Mesothelial cell of epicardium (in vitro differentiated cells): ENCODE data around the gene PLPPR3. TPM values are rescaled to one million over a fixed set of nuclear protein-coding genes. Genes with fewer than 3 reads are reported as not detected.
A peak's percentile ranks its signal among the peaks of the same experiment; 100 is the strongest.

ENCODE experiments used
- DNase-seq, 2 experiments: peaks; one replicate each; pipeline ENCODE4 v3.0.0; 2021; ENCODE audit warnings: low spot score in 2 of 2; ENCODE audit not compliant: unreplicated experiment in 2 of 2
- H3K27ac Mint-ChIP-seq: 2 replicates; pipeline ENCODE4 v1.8.0; 2021; ENCODE audit warnings: mixed read lengths
- H3K27me3 Mint-ChIP-seq: 2 replicates; pipeline ENCODE4 v1.8.0; 2021; ENCODE audit warnings: low read depth, mixed read lengths
- H3K36me3 Mint-ChIP-seq: 2 replicates; pipeline ENCODE4 v1.8.0; 2021; ENCODE audit warnings: mixed read lengths
- H3K4me1 Mint-ChIP-seq: 2 replicates; pipeline ENCODE4 v1.8.0; 2021; ENCODE audit warnings: mixed read lengths
- H3K4me3 Mint-ChIP-seq: 2 replicates; pipeline ENCODE4 v1.8.0; 2021; ENCODE audit warnings: mild to moderate bottlenecking, moderate library complexity, mixed read lengths
- H3K9me3 Mint-ChIP-seq: 2 replicates; pipeline ENCODE4 v1.8.0; 2021; ENCODE audit warnings: mixed read lengths
- CTCF ChIP-seq: fragments of 200-600 bp; sonication (generic); IDR thresholded peaks from one replicate; pipeline ENCODE4 v1.5.0; 2021; ENCODE audit warnings: antibody characterized with exemption; ENCODE audit not compliant: unreplicated experiment
- total RNA-seq: library from RNA; stranded (reverse); gene quantifications from 3 replicates; pipeline ENCODE4 v1.2.1, GENCODE V29; 2021

The PLPPR3 gene
- total RNA-seq, 1 donor from 2014 or later: 152 TPM

DNA sequence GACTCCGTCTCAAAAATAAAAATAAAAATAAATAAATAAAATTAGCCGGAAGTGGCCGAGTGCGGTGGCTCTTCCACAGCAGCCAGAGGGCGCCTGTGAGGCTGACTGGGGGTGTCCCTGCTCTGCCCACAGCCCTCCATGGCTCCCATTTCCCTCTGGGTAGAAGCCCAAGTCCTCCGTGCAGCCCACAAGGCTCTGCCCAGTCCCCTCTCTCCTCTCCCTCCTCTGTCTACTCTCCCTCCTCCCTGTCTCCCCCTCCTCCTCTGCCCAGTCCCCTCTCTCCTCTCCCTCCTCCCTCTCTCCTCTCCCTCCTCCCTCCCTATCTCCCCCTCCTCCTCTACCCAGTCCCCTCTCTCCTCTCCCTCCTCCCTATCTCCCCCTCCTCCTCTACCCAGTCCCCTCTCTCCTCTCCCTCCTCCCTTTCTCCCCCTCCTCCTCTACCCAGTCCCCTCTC, 50.4 kb downstream of the PLPPR3 start:
- no peak for DNase-seq
- no peaks in the 10 kb centered on the region for H3K9me3 Mint-ChIP-seq
- H3K27me3 Mint-ChIP-seq: no peaks in the 10 kb centered on the region
- H3K4me3 Mint-ChIP-seq: no peak overlapping the region
- H3K27ac Mint-ChIP-seq: no peak overlapping the region
- no peaks in the 10 kb centered on the region for H3K36me3 Mint-ChIP-seq
- H3K4me1 Mint-ChIP-seq: peaks cover 6% of the 10 kb centered on the region
- TF ChIP-seq CTCF: peak; percentile 32

DNA sequence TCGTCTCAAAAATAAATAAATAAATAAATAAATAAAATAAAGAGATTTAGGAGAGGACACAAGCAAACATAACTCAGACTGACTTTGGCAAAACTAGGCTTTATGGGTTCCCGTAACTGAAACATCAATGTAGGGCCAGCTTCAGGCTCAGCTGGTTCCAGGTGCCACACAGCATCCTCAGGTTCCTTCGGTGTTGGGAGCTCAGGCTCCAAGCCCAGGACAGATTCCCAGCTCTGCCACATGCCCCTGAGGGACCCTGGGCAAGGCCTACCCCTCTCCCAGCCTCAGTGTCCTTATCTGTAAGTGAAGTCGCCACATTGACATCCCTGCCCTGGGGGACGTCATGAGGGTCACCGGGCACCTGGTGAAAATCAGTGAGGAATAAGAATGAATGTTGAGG, 52.1 kb downstream of the PLPPR3 start:
- Mint-ChIP-seq H3K27me3 (no peaks in the 10 kb centered on the region), H3K4me3 (no peak overlapping the region), H3K9me3 (no peaks in the 10 kb centered on the region), H3K4me1 (peaks cover 6% of the 10 kb centered on the region), H3K27ac (no peak overlapping the region), H3K36me3 (no peaks in the 10 kb centered on the region)
- no peak for TF ChIP-seq CTCF
- no peak for DNase-seq

- no peak for DNase-seq
- H3K4me1 Mint-ChIP-seq: peaks cover 6% of the 10 kb centered on the region
- H3K4me3 Mint-ChIP-seq: peak overlapping the region; percentile 22
- TF ChIP-seq CTCF: no peak
- H3K36me3 Mint-ChIP-seq: no peaks in the 10 kb centered on the region
- peak overlapping the region; percentile 96 for H3K27ac Mint-ChIP-seq
- no peaks in the 10 kb centered on the region for H3K9me3 Mint-ChIP-seq
- no peaks in the 10 kb centered on the region for H3K27me3 Mint-ChIP-seq
Observed at GRCh38 chr19:768424-768823, 53.3 kb downstream of the PLPPR3 start.

GRCh38 chr19:765179-765738, 56.5 kb downstream of the PLPPR3 start:
- no peak for TF ChIP-seq CTCF
- H3K27me3 Mint-ChIP-seq: no peaks in the 10 kb centered on the region
- no peaks in the 10 kb centered on the region for H3K36me3 Mint-ChIP-seq

DNA sequence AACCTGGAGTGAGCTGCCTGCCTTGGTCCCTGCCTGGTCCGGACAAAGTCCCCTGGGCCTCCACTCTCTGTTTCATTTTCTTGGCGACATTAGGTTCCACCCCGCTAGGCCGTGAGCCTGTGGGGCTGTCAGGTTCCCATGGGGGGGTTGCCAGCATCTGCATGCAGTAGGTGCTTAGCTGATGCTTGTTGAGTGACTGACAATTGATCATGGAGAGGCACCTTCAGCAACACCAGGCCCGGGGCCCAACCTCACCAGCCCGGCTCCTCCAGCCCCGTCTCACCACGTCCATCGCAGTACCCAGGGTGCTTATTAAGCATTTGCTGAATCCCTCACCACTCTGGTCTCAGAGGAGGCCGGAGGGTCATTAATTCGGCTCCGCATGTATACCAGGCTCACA, 57.5 kb downstream of the PLPPR3 start:
- H3K27me3 Mint-ChIP-seq: no peaks in the 10 kb centered on the region
- H3K9me3 Mint-ChIP-seq: peaks cover 4% of the 10 kb centered on the region
- no peak overlapping the region for H3K4me3 Mint-ChIP-seq
- peaks cover 3% of the 10 kb centered on the region for H3K36me3 Mint-ChIP-seq
- H3K27ac Mint-ChIP-seq: no peak overlapping the region
- peaks cover 3% of the 10 kb centered on the region for H3K4me1 Mint-ChIP-seq
- DNase-seq: no peak
- no peak for TF ChIP-seq CTCF

More at GRCh38 chr19:765179-765738, 56.5 kb downstream of the PLPPR3 start:
- Mint-ChIP-seq H3K9me3 (no peaks in the 10 kb centered on the region), H3K27ac (no peak overlapping the region), H3K4me3 (no peak overlapping the region), H3K4me1 (peaks cover 4% of the 10 kb centered on the region)
- DNase-seq: no peak

- no peak for TF ChIP-seq CTCF
- H3K4me1 Mint-ChIP-seq: peaks cover 3% of the 10 kb centered on the region
- no peaks in the 10 kb centered on the region for H3K27me3 Mint-ChIP-seq
- H3K9me3 Mint-ChIP-seq: peaks cover 4% of the 10 kb centered on the region
- DNase-seq: no peak
- no peak overlapping the region for H3K4me3 Mint-ChIP-seq
- H3K27ac Mint-ChIP-seq: no peak overlapping the region
- peaks cover 3% of the 10 kb centered on the region for H3K36me3 Mint-ChIP-seq
Observed at GRCh38 chr19:763869-764268, 57.9 kb downstream of the PLPPR3 start.
